ENCODE data around the gene SRPK1.
"Not testable (repeated sequence)": the region's sequence is repeated elsewhere in the genome, so short reads cannot be mapped to it uniquely, and the experiment has no call there.

The SRPK1 gene

GRCh38 chr6:35954333-35954732 is 33.4 kb upstream of the SRPK1 start:
- Histone ChIP-seq H3K9ac (ENCODE audit: low read depth, low read length) (no peak overlapping the region), H3K4me1 (ENCODE audit: control insufficient read depth, insufficient read depth, low read length) (0 out of 2 replicates have a peak, but pooled peaks cover 4% of the 10 kb centered on the region), H3K27ac (ENCODE audit: low read depth, low read length) (no peak overlapping the region), H3K4me3 (ENCODE audit: low read depth, low read length) (no peak overlapping the region), H3K9me3 (ENCODE audit: control insufficient read depth, insufficient read depth, low read length) (no peaks in the 10 kb centered on the region), H3K36me3 (ENCODE audit: control insufficient read depth, insufficient read depth, low read length) (no peaks in the 10 kb centered on the region), H3K27me3 (ENCODE audit: control insufficient read depth, insufficient read depth, low read length) (no peaks in the 10 kb centered on the region)

GRCh38 chr6:35948725-35949124 is 27.8 kb upstream of the SRPK1 start:
- H3K36me3 ChIP-seq (ENCODE audit: control insufficient read depth, insufficient read depth, low read length) = no peaks in the 10 kb centered on the region
- no peaks in the 10 kb centered on the region for H3K27me3 ChIP-seq (ENCODE audit: control insufficient read depth, insufficient read depth, low read length)
- no peak overlapping the region for H3K27ac ChIP-seq (ENCODE audit: low read depth, low read length)
- 0 out of 2 replicates have a peak, but pooled peaks cover 4% of the 10 kb centered on the region for H3K4me1 ChIP-seq (ENCODE audit: control insufficient read depth, insufficient read depth, low read length)
- no peak overlapping the region for H3K9ac ChIP-seq (ENCODE audit: low read depth, low read length)
- no peaks in the 10 kb centered on the region for H3K9me3 ChIP-seq (ENCODE audit: control insufficient read depth, insufficient read depth, low read length)
- H3K4me3 ChIP-seq (ENCODE audit: low read depth, low read length) = no peak overlapping the region

GRCh38 chr6:35945650-35946025 is 24.7 kb upstream of the SRPK1 start:
- H3K27ac ChIP-seq (ENCODE audit: low read depth, low read length) = no peak overlapping the region
- no peaks in the 10 kb centered on the region for H3K36me3 ChIP-seq (ENCODE audit: control insufficient read depth, insufficient read depth, low read length)
- no peak overlapping the region for H3K4me3 ChIP-seq (ENCODE audit: low read depth, low read length)
- H3K4me1 ChIP-seq (ENCODE audit: control insufficient read depth, insufficient read depth, low read length) = no peaks in the 10 kb centered on the region
- no peaks in the 10 kb centered on the region for H3K27me3 ChIP-seq (ENCODE audit: control insufficient read depth, insufficient read depth, low read length)
- H3K9ac ChIP-seq (ENCODE audit: low read depth, low read length) = no peak overlapping the region
- no peaks in the 10 kb centered on the region for H3K9me3 ChIP-seq (ENCODE audit: control insufficient read depth, insufficient read depth, low read length)

GRCh38 chr6:35943390-35943789 is 22.5 kb upstream of the SRPK1 start:
- Histone ChIP-seq H3K27me3 (ENCODE audit: control insufficient read depth, insufficient read depth, low read length) (no peaks in the 10 kb centered on the region), H3K4me1 (ENCODE audit: control insufficient read depth, insufficient read depth, low read length) (no peaks in the 10 kb centered on the region), H3K9me3 (ENCODE audit: control insufficient read depth, insufficient read depth, low read length) (no peaks in the 10 kb centered on the region), H3K27ac (ENCODE audit: low read depth, low read length) (no peak overlapping the region), H3K36me3 (ENCODE audit: control insufficient read depth, insufficient read depth, low read length) (no peaks in the 10 kb centered on the region), H3K4me3 (ENCODE audit: low read depth, low read length) (no peak overlapping the region), H3K9ac (ENCODE audit: low read depth, low read length) (no peak overlapping the region)

GRCh38 chr6:35942355-35942754 is 21.5 kb upstream of the SRPK1 start:
- Histone ChIP-seq H3K27ac (ENCODE audit: low read depth, low read length) (no peak overlapping the region), H3K4me1 (ENCODE audit: control insufficient read depth, insufficient read depth, low read length) (no peaks in the 10 kb centered on the region), H3K4me3 (ENCODE audit: low read depth, low read length) (no peak overlapping the region), H3K9ac (ENCODE audit: low read depth, low read length) (no peak overlapping the region), H3K9me3 (ENCODE audit: control insufficient read depth, insufficient read depth, low read length) (no peaks in the 10 kb centered on the region), H3K27me3 (ENCODE audit: control insufficient read depth, insufficient read depth, low read length) (no peaks in the 10 kb centered on the region), H3K36me3 (ENCODE audit: control insufficient read depth, insufficient read depth, low read length) (no peaks in the 10 kb centered on the region)

- not testable (repeated sequence) for H3K9ac ChIP-seq (ENCODE audit: low read depth, low read length); H3K36me3 ChIP-seq (ENCODE audit: control insufficient read depth, insufficient read depth, low read length); H3K27ac ChIP-seq (ENCODE audit: low read depth, low read length); H3K9me3 ChIP-seq (ENCODE audit: control insufficient read depth, insufficient read depth, low read length); H3K4me3 ChIP-seq (ENCODE audit: low read depth, low read length); H3K27me3 ChIP-seq (ENCODE audit: control insufficient read depth, insufficient read depth, low read length); H3K4me1 ChIP-seq (ENCODE audit: control insufficient read depth, insufficient read depth, low read length)
Measured at GRCh38 chr6:35941170-35941569, 20.3 kb upstream of the SRPK1 start.

GRCh38 chr6:35940014-35940413 is 19.1 kb upstream of the SRPK1 start:
- H3K4me3 ChIP-seq (ENCODE audit: low read depth, low read length); H3K27me3 ChIP-seq (ENCODE audit: control insufficient read depth, insufficient read depth, low read length); H3K36me3 ChIP-seq (ENCODE audit: control insufficient read depth, insufficient read depth, low read length); H3K27ac ChIP-seq (ENCODE audit: low read depth, low read length); H3K4me1 ChIP-seq (ENCODE audit: control insufficient read depth, insufficient read depth, low read length); H3K9ac ChIP-seq (ENCODE audit: low read depth, low read length); H3K9me3 ChIP-seq (ENCODE audit: control insufficient read depth, insufficient read depth, low read length): not testable (repeated sequence)

GRCh38 chr6:35939259-35939658 is 18.4 kb upstream of the SRPK1 start:
- not testable (repeated sequence) for H3K27ac ChIP-seq (ENCODE audit: low read depth, low read length); H3K4me1 ChIP-seq (ENCODE audit: control insufficient read depth, insufficient read depth, low read length); H3K9ac ChIP-seq (ENCODE audit: low read depth, low read length); H3K36me3 ChIP-seq (ENCODE audit: control insufficient read depth, insufficient read depth, low read length); H3K4me3 ChIP-seq (ENCODE audit: low read depth, low read length); H3K27me3 ChIP-seq (ENCODE audit: control insufficient read depth, insufficient read depth, low read length); H3K9me3 ChIP-seq (ENCODE audit: control insufficient read depth, insufficient read depth, low read length)

- no peak overlapping the region for H3K27ac ChIP-seq (ENCODE audit: low read depth, low read length)
- no peaks in the 10 kb centered on the region for H3K27me3 ChIP-seq (ENCODE audit: control insufficient read depth, insufficient read depth, low read length)
- no peaks in the 10 kb centered on the region for H3K36me3 ChIP-seq (ENCODE audit: control insufficient read depth, insufficient read depth, low read length)
- no peaks in the 10 kb centered on the region for H3K9me3 ChIP-seq (ENCODE audit: control insufficient read depth, insufficient read depth, low read length)
- H3K4me3 ChIP-seq (ENCODE audit: low read depth, low read length) = no peak overlapping the region
- no peaks in the 10 kb centered on the region for H3K4me1 ChIP-seq (ENCODE audit: control insufficient read depth, insufficient read depth, low read length)
- no peak overlapping the region for H3K9ac ChIP-seq (ENCODE audit: low read depth, low read length)
Measured at GRCh38 chr6:35936681-35937359, 15.9 kb upstream of the SRPK1 start.

- H3K9me3 ChIP-seq (ENCODE audit: control insufficient read depth, insufficient read depth, low read length) = no peaks in the 10 kb centered on the region
- no peak overlapping the region for H3K9ac ChIP-seq (ENCODE audit: low read depth, low read length)
- H3K27me3 ChIP-seq (ENCODE audit: control insufficient read depth, insufficient read depth, low read length) = peaks cover 5% of the 10 kb centered on the region
- no peak overlapping the region for H3K27ac ChIP-seq (ENCODE audit: low read depth, low read length)
- H3K36me3 ChIP-seq (ENCODE audit: control insufficient read depth, insufficient read depth, low read length) = no peaks in the 10 kb centered on the region
- no peak overlapping the region for H3K4me3 ChIP-seq (ENCODE audit: low read depth, low read length)
- H3K4me1 ChIP-seq (ENCODE audit: control insufficient read depth, insufficient read depth, low read length) = peaks cover 5% of the 10 kb centered on the region
Measured at GRCh38 chr6:35935469-35935868, 14.6 kb upstream of the SRPK1 start.

GRCh38 chr6:35933844-35934243 is 12.9 kb upstream of the SRPK1 start:
- Histone ChIP-seq H3K36me3 (ENCODE audit: control insufficient read depth, insufficient read depth, low read length) (no peaks in the 10 kb centered on the region), H3K4me3 (ENCODE audit: low read depth, low read length) (no peak overlapping the region), H3K4me1 (ENCODE audit: control insufficient read depth, insufficient read depth, low read length) (peaks cover 6% of the 10 kb centered on the region), H3K9ac (ENCODE audit: low read depth, low read length) (no peak overlapping the region), H3K27me3 (ENCODE audit: control insufficient read depth, insufficient read depth, low read length) (peaks cover 10% of the 10 kb centered on the region), H3K27ac (ENCODE audit: low read depth, low read length) (no peak overlapping the region), H3K9me3 (ENCODE audit: control insufficient read depth, insufficient read depth, low read length) (no peaks in the 10 kb centered on the region)

GRCh38 chr6:35931873-35932272 is 11.0 kb upstream of the SRPK1 start:
- not testable (repeated sequence) for H3K36me3 ChIP-seq (ENCODE audit: control insufficient read depth, insufficient read depth, low read length); H3K9ac ChIP-seq (ENCODE audit: low read depth, low read length); H3K4me3 ChIP-seq (ENCODE audit: low read depth, low read length); H3K4me1 ChIP-seq (ENCODE audit: control insufficient read depth, insufficient read depth, low read length); H3K27ac ChIP-seq (ENCODE audit: low read depth, low read length); H3K27me3 ChIP-seq (ENCODE audit: control insufficient read depth, insufficient read depth, low read length); H3K9me3 ChIP-seq (ENCODE audit: control insufficient read depth, insufficient read depth, low read length)

All from HUES48 (cell line).